PC-9 (cell line): ENCODE results near the gene RNF223. TPM values are rescaled to one million over a fixed set of nuclear protein-coding genes. Genes with fewer than 3 reads are reported as not detected.

Source experiments
- BruUV-seq: library from RNA; stranded (reverse); fragments of 400-500 nt; replicated peaks from 2 replicates; lab custom pipeline; 2021; lab: Mats Ljungman, UMichigan
- CTCF ChIA-PET: fragments of 300-600 bp; sonication (Branson Sonifier 250); formaldehyde crosslinking; loops from one replicate; lab custom pipeline; 2022; ENCODE audit warnings: antibody characterized with exemption; lab: Charles Lee
- POLR2A ChIA-PET: fragments of 300-600 bp; sonication (Branson Sonifier 250); formaldehyde crosslinking; loops from one replicate; lab custom pipeline; 2022; ENCODE audit warnings: antibody characterized with exemption; ENCODE audit not compliant: unreplicated experiment; lab: Charles Lee
- DNase-seq, 2 experiments: peaks; one replicate each; pipeline versions ENCODE4 v3.0.0 to v3.0.0-alpha.2; 2015 to 2022; ENCODE audit warnings: mixed read lengths in 1 of 2
- H2AFZ ChIP-seq: fragments of 200-600 bp; sonication (generic); 2 replicates; pipeline ENCODE4 v1.8.1; 2017; ENCODE audit warnings: antibody characterized with exemption
- H3F3A ChIP-seq: fragments of 200-600 bp; sonication (generic); 2 replicates; pipeline ENCODE4 v1.8.1; 2017; ENCODE audit warnings: antibody characterized with exemption, mild to moderate bottlenecking, low read depth; ENCODE audit not compliant: insufficient read depth
- H3K27ac ChIP-seq: fragments of 200-600 bp; sonication (generic); 2 replicates; pipeline ENCODE4 v1.6.1; 2016; ENCODE audit warnings: mixed run types
- H3K27me3 ChIP-seq: fragments of 200-600 bp; sonication (generic); 2 replicates; pipeline ENCODE4 v1.6.1; 2016; ENCODE audit warnings: low read depth, mixed run types; ENCODE audit not compliant: insufficient read depth
- H3K36me3 ChIP-seq: fragments of 200-600 bp; sonication (generic); 2 replicates; pipeline ENCODE4 v1.6.1; 2016; ENCODE audit warnings: low read depth, mixed run types
- H3K4me1 ChIP-seq: fragments of 200-600 bp; sonication (generic); replicated peaks from 2 replicates; pipeline ENCODE4 v1.6.1; 2016; ENCODE audit warnings: mixed run types; ENCODE audit not compliant: insufficient read depth
- H3K4me2 ChIP-seq: fragments of 200-600 bp; sonication (generic); 2 replicates; pipeline ENCODE4 v1.6.1; 2017; ENCODE audit warnings: mixed run types
- H3K4me3 ChIP-seq: fragments of 200-600 bp; sonication (generic); 2 replicates; pipeline ENCODE4 v1.6.1; 2016; ENCODE audit warnings: mixed run types
- H3K79me2 ChIP-seq: fragments of 200-600 bp; sonication (generic); 2 replicates; pipeline ENCODE4 v1.6.1; 2017; ENCODE audit warnings: low read depth, mixed run types
- H3K9me2 ChIP-seq: fragments of 200-600 bp; sonication (generic); 2 replicates; pipeline ENCODE4 v1.8.1; 2017; ENCODE audit warnings: mild to moderate bottlenecking; ENCODE audit not compliant: insufficient read depth
- H3K9me3 ChIP-seq: fragments of 200-600 bp; sonication (generic); 2 replicates; pipeline ENCODE4 v1.8.1; 2016; ENCODE audit warnings: low read depth; ENCODE audit not compliant: insufficient read depth
- H4K20me1 ChIP-seq: fragments of 200-600 bp; sonication (generic); 2 replicates; pipeline ENCODE4 v1.8.1; 2017; ENCODE audit not compliant: insufficient read depth
- EZH2 ChIP-seq: fragments of 200-600 bp; sonication (generic); IDR thresholded peaks from 2 replicates; pipeline ENCODE4 v1.8.0; 2017; ENCODE audit warnings: antibody characterized with exemption, low read depth
- intact Hi-C: fragments of 100-400 bp; cut with micrococcal nuclease; formaldehyde crosslinking; loops from one replicate; pipeline ENCODE4 v1.10.0; 2022; ENCODE audit not compliant: unreplicated experiment
- total RNA-seq: library from RNA; stranded (reverse); gene quantifications from 2 replicates; pipeline ENCODE4 v1.2.3, GENCODE V29; 2021
- TF ChIP-seq, protein P1 (sequence below): fragments of 200-600 bp; sonication (generic); conservative IDR thresholded peaks from 2 replicates; pipeline ENCODE4 v1.6.1; 2017; ENCODE audit warnings: mixed run types, antibody characterized with exemption, mild to moderate bottlenecking, moderate library complexity

The RNF223 gene
- total RNA-seq, 1 experiment from 2014 or later = 3.6 TPM

DNA sequence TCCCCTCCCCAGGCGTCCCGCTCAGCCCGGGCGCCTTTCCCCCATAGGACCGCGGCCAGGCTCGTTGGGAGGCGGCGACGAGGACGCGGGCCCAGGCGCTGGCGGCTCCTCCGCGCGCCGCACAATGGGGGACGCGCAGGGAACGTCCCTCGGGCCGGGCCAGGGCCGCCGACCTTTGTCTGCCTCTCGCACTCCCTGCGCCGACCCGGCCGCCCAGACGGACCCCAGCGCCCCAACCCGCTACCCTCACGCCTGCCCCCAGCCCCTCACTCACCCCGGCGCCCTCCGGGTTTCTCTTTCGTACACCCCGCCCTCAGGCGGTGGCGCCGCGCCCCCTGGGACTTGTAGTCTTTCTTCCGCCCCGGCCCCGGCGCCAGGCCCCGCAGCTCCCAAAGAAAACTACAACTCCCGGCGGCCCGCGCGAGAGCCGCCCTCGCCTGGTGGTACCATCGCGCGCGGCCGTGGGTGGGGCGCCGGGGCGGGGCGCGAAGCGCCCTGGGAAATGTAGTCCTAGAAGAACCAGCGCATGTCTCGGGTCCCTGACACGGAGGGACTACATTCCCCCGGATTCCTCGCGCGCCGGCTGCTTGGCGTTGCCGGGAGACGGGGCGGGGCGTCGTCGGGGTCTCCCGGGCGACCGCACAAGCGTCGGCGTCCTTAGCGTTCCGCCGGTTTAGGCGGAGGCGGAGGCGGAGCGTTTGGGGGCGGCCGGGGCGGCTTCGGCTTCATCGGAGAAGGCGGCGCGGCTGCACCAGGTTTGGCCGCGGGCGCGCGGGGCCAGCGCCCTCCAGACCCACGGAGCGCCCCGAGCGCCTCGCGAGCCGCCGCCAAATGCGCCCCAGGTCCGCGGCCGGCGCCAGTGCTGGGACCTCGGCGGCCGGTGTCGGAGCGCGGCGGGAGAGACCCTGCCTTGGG is 41.9 kb upstream of the RNF223 start, which contains the start of gene C1orf159:
C1orf159 (minus strand) TSS at position 304 of the 915 bp plus-strand sequence. CDS start 24,546 bp downstream, outside the sequence.
- Histone ChIP-seq H3K4me1 (peaks cover 7% of the 10 kb centered on the region), H3F3A (no peaks in the 10 kb centered on the region; the same call in 1 of the 2 replicates), H3K4me3 (peak within 1 kb of the TSS; percentile 75), H3K79me2 (peaks cover 41% of the 10 kb centered on the region), H2AFZ (peak within 1 kb of the TSS; percentile 88), H3K36me3 (peaks cover 11% of the 10 kb centered on the region; the same call in 1 of the 2 replicates), H3K27me3 (no peaks in the 10 kb centered on the region), H3K9me3 (no peaks in the 10 kb centered on the region), H3K4me2 (peak within 1 kb of the TSS; percentile 94), H4K20me1 (no peaks in the 10 kb centered on the region), H3K9me2 (no peaks in the 10 kb centered on the region), H3K27ac (no peak within 1 kb of the TSS)
- no TSS peak for BruUV-seq
- TF ChIP-seq, protein P1, sequence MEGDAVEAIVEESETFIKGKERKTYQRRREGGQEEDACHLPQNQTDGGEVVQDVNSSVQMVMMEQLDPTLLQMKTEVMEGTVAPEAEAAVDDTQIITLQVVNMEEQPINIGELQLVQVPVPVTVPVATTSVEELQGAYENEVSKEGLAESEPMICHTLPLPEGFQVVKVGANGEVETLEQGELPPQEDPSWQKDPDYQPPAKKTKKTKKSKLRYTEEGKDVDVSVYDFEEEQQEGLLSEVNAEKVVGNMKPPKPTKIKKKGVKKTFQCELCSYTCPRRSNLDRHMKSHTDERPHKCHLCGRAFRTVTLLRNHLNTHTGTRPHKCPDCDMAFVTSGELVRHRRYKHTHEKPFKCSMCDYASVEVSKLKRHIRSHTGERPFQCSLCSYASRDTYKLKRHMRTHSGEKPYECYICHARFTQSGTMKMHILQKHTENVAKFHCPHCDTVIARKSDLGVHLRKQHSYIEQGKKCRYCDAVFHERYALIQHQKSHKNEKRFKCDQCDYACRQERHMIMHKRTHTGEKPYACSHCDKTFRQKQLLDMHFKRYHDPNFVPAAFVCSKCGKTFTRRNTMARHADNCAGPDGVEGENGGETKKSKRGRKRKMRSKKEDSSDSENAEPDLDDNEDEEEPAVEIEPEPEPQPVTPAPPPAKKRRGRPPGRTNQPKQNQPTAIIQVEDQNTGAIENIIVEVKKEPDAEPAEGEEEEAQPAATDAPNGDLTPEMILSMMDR = no peak
- no peak for TF ChIP-seq EZH2
- DNase-seq = peak; percentile 90 to 99
- CTCF ChIA-PET = interaction anchor here (0.6 kb wide), 2 partner anchors 121 to 160 kb away, joined by 3 read pairs; no protein-coding TSS in a partner anchor
- intact Hi-C loops = loop anchor here (2.0 kb wide), 1 partner anchor 41 kb away; the partner anchor contains the start of gene RNF223
- POLR2A ChIA-PET = interaction anchor here (0.6 to 0.7 kb wide), 5 partner anchors 23 to 269 kb away, joined by 4 to 15 read pairs (median 6); no protein-coding TSS in a partner anchor

DNA sequence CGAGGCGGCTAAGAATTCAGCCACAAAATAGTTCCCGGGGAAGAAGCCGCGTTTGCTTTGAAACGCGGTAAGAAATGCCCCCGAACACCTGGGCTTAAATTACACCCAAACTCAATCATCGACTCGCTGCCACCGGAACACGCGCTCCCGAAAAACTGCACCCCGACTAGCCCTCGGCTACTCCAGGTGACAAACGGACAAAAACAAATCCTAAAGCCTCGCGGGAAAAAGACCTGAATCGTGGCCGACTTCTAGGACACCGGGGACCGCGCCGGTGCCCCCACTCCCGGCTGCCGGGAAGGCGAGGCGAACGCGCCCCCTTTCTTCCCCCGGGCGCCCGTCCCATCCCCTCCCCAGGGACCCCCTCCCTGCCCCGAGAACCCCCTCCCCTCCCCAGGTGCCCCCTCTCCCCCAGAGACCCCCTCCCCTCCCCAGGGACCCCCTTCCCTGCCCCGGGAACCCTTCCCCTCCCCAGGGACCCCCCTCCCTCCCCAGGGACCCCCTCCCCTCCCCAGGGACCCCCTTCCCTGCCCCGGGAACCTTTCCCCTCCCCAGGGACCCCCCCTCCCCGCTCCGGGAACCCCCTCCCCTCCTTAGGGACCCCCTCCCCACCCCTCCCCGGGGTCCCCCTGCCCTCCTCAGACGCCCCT is 41.2 kb upstream of the RNF223 start:
- Histone ChIP-seq H3K36me3 (peaks cover 11% of the 10 kb centered on the region; the same call in 1 of the 2 replicates), H3K27me3 (no peaks in the 10 kb centered on the region), H3K27ac (no peak overlapping the region), H3K9me2 (no peaks in the 10 kb centered on the region), H3K4me2 (peak overlapping the region; percentile 90), H3K4me1 (peaks cover 14% of the 10 kb centered on the region), H3K79me2 (peaks cover 49% of the 10 kb centered on the region), H2AFZ (peak overlapping the region; percentile 51; the same call in 1 of the 2 replicates), H4K20me1 (no peaks in the 10 kb centered on the region), H3F3A (peaks cover 3% of the 10 kb centered on the region; the same call in 1 of the 2 replicates), H3K4me3 (peak overlapping the region; percentile 75; the same call in 1 of the 2 replicates), H3K9me3 (no peaks in the 10 kb centered on the region)
- TF ChIP-seq, protein P1 = no peak
- no peak for TF ChIP-seq EZH2
- DNase-seq = no peak
- intact Hi-C loops = no loop called here
- BruUV-seq = no TSS peak
- POLR2A ChIA-PET = interaction anchor here (0.6 kb wide), 3 partner anchors 9 to 269 kb away, joined by 4 to 6 read pairs (median 5); no protein-coding TSS in a partner anchor
- CTCF ChIA-PET = interaction anchor here (0.6 kb wide), 1 partner anchor 96 kb away, joined by 6 read pairs; no protein-coding TSS in a partner anchor

DNA sequence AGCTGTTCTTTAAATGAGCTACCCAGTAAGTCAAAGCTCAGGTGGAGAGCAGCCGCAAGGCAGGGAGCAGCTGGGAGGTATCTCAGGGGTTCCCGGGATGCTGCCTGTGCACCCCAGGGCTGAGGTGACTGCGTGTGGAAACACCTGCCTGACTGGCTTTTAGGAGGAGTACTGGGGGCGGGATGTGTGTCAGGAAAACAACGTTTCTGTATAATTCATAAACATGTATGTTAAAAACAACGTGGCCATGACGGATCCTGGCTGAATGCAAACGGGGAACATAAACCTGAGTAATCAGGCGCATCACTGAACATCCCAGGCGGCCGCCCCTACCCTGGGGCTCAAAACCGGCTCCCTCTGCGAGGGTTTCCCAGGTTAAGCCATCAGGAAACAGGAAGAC is 40.3 kb upstream of the RNF223 start:
- Histone ChIP-seq H3K27ac (no peak overlapping the region), H3K4me2 (peak overlapping the region; percentile 90), H3K79me2 (peaks cover 55% of the 10 kb centered on the region), H3K27me3 (no peaks in the 10 kb centered on the region), H3K4me1 (peaks cover 23% of the 10 kb centered on the region), H3K36me3 (peaks cover 11% of the 10 kb centered on the region; the same call in 1 of the 2 replicates), H3K9me3 (no peaks in the 10 kb centered on the region), H4K20me1 (no peaks in the 10 kb centered on the region), H3K9me2 (no peaks in the 10 kb centered on the region), H3K4me3 (peak overlapping the region; percentile 73; the same call in 1 of the 2 replicates), H2AFZ (no peak overlapping the region), H3F3A (peaks cover 7% of the 10 kb centered on the region; the same call in 1 of the 2 replicates)
- POLR2A ChIA-PET = no interaction called here
- TF ChIP-seq, protein P1 = no peak
- no peak for TF ChIP-seq EZH2
- no peak for DNase-seq
- CTCF ChIA-PET = no interaction called here
- intact Hi-C loops = no loop called here
- BruUV-seq = TSS peak; percentile 55
